Trophoblast cell (in vitro differentiated cells and primary cell): ENCODE data around the gene FKBP7.

Source experiments
- DNase-seq, 2 donors: peaks; one replicate each; pipeline ENCODE4 v3.0.0-alpha.2; 2016
- H2AFZ ChIP-seq: 2 replicates; pipeline ENCODE4 v1.6.1; 2013; ENCODE audit warnings: low read length, moderate library complexity, mild to moderate bottlenecking; ENCODE audit not compliant: insufficient read depth, poor library complexity
- H2AK5ac ChIP-seq: 2 replicates; pipeline ENCODE4 v1.6.1; 2013; ENCODE audit warnings: mild to moderate bottlenecking, low read length
- H2BK120ac ChIP-seq: 2 replicates; pipeline ENCODE4 v1.6.1; 2013; ENCODE audit warnings: low read length, mild to moderate bottlenecking, moderate library complexity; ENCODE audit not compliant: insufficient read depth, poor library complexity
- H2BK12ac ChIP-seq: 2 replicates; pipeline ENCODE4 v1.6.1; 2013; ENCODE audit warnings: mild to moderate bottlenecking, low read length, moderate library complexity
- H2BK5ac ChIP-seq: 2 replicates; pipeline ENCODE4 v1.6.1; 2013; ENCODE audit warnings: low read length, low read depth, moderate library complexity, mild to moderate bottlenecking; ENCODE audit not compliant: poor library complexity
- H3K14ac ChIP-seq: 2 replicates; pipeline ENCODE4 v1.6.1; 2013; ENCODE audit warnings: mild to moderate bottlenecking, low read length
- H3K18ac ChIP-seq: 2 replicates; pipeline ENCODE4 v1.6.1; 2013; ENCODE audit warnings: mild to moderate bottlenecking, low read length
- H3K23ac ChIP-seq: 2 replicates; pipeline ENCODE4 v1.6.1; 2013; ENCODE audit warnings: low read length
- H3K27ac ChIP-seq: 2 replicates; pipeline ENCODE4 v1.5.1; 2013; ENCODE audit warnings: low read depth, mild to moderate bottlenecking, inconsistent platforms, low read length, moderate library complexity
- H3K27me3 ChIP-seq: 2 replicates; pipeline ENCODE4 v1.6.1; 2013; ENCODE audit warnings: inconsistent platforms, mild to moderate bottlenecking, low read length, moderate library complexity; ENCODE audit not compliant: insufficient read depth
- H3K36me3 ChIP-seq, 2 experiments: 1 replicate in 1 of 2; 2 replicates in 1 of 2; pipeline ENCODE4 v1.6.1; 2013; ENCODE audit warnings: low read length in 2 of 2, mild to moderate bottlenecking in 2 of 2, moderate library complexity in 1 of 2; ENCODE audit not compliant: insufficient read depth in 2 of 2, control insufficient read depth in 1 of 2
- H3K4ac ChIP-seq: 2 replicates; pipeline ENCODE4 v1.6.1; 2013; ENCODE audit warnings: low read depth, mild to moderate bottlenecking, low read length, moderate library complexity
- H3K4me1 ChIP-seq, 2 experiments: 1 replicate in 1 of 2; 2 replicates in 1 of 2; pipeline ENCODE4 v1.6.1; 2013; ENCODE audit warnings: low read length in 2 of 2, mild to moderate bottlenecking in 2 of 2, moderate library complexity in 1 of 2; ENCODE audit not compliant: insufficient read depth in 2 of 2, control insufficient read depth in 1 of 2
- H3K4me2 ChIP-seq: 2 replicates; pipeline ENCODE4 v1.6.1; 2013; ENCODE audit warnings: inconsistent platforms, mild to moderate bottlenecking, low read length, moderate library complexity
- H3K4me3 ChIP-seq: 2 replicates; pipeline ENCODE4 v1.5.1; 2013; ENCODE audit warnings: mild to moderate bottlenecking, low read depth, low read length, inconsistent platforms
- H3K79me1 ChIP-seq: one replicate; pipeline ENCODE4 v1.6.1; 2013; ENCODE audit warnings: low read length
- H3K79me2 ChIP-seq: 2 replicates; pipeline ENCODE4 v1.6.1; 2013; ENCODE audit warnings: low read length, mild to moderate bottlenecking; ENCODE audit not compliant: control insufficient read depth, insufficient read depth, poor library complexity
- H3K9ac ChIP-seq: 2 replicates; pipeline ENCODE4 v1.6.1; 2013; ENCODE audit warnings: mild to moderate bottlenecking, low read length
- H3K9me3 ChIP-seq: 2 replicates; pipeline ENCODE4 v1.6.1; 2013; ENCODE audit warnings: low read depth, mild to moderate bottlenecking, control low read depth, inconsistent platforms, low read length; ENCODE audit not compliant: insufficient read depth
- H4K12ac ChIP-seq: 2 replicates; pipeline ENCODE4 v1.6.1; 2013; ENCODE audit warnings: low read depth, mild to moderate bottlenecking, low read length, moderate library complexity
- H4K8ac ChIP-seq: 2 replicates; pipeline ENCODE4 v1.6.1; 2013; ENCODE audit warnings: low read depth, mild to moderate bottlenecking, low read length, moderate library complexity
- H4K91ac ChIP-seq: one replicate; pipeline ENCODE4 v1.6.1; 2013; ENCODE audit warnings: low read depth, mild to moderate bottlenecking, low read length, moderate library complexity
- WGBS: extraction: QIAGEN DNeasy Blood & Tissue Kit; methylation state at CpG from one replicate; pipeline ENCODE4 v1.1.7; 2013; ENCODE audit warnings: missing lambda C conversion rate; ENCODE audit not compliant: insufficient read length, insufficient coverage; ENCODE audit errors: extremely low coverage; 5-methylcytosine and 5-hydroxymethylcytosine counted together

FKBP7 gene

GRCh38 chr2:178478130-178478438 lies 316 bp downstream of the FKBP7 start:
- H2AFZ ChIP-seq = peak overlapping the region; percentile 75

GRCh38 chr2:178477443-178478129 lies 814 bp downstream of the FKBP7 start:
- H3K79me1 ChIP-seq = peaks cover 2% of the 10 kb centered on the region
- H3K23ac ChIP-seq = no peak overlapping the region
- H3K4me3 ChIP-seq = no peak overlapping the region
- H3K4me1 ChIP-seq = peaks cover 0 to 2% of the 10 kb centered on the region in 2 experiments
- H3K18ac ChIP-seq = no peak overlapping the region
- no peak overlapping the region for H3K4ac ChIP-seq
- H3K27ac ChIP-seq = no peak overlapping the region
- no peak overlapping the region for H2AK5ac ChIP-seq
- H2BK5ac ChIP-seq = no peak overlapping the region
- peak overlapping the region; percentile 97 for H3K4me2 ChIP-seq
- no peak for DNase-seq
- no peaks in the 10 kb centered on the region for H3K79me2 ChIP-seq
- H3K9ac ChIP-seq = no peak overlapping the region
- H4K8ac ChIP-seq = no peak overlapping the region
- no peaks in the 10 kb centered on the region for H3K27me3 ChIP-seq
- H3K36me3 ChIP-seq = no peaks in the 10 kb centered on the region
- H2AFZ ChIP-seq = no peak overlapping the region
- no CpG with 5 or more reads among the region's 3 CpGs for WGBS
- no peak overlapping the region for H3K14ac ChIP-seq
- H2BK12ac ChIP-seq = no peak overlapping the region
- H4K12ac ChIP-seq = no peak overlapping the region
- H3K9me3 ChIP-seq = no peaks in the 10 kb centered on the region
- no peak overlapping the region for H4K91ac ChIP-seq
- H2BK120ac ChIP-seq = no peak overlapping the region

More at GRCh38 chr2:178478130-178478438, 316 bp downstream of the FKBP7 start:
- Histone ChIP-seq H3K4me1 (peaks cover 0 to 2% of the 10 kb centered on the region in 2 experiments), H3K9ac (peak overlapping the region; percentile 9), H3K4me2 (peak overlapping the region; percentile 97), H2BK12ac (no peak overlapping the region), H3K36me3 (no peaks in the 10 kb centered on the region), H3K14ac (no peak overlapping the region), H4K8ac (peak overlapping the region; percentile 46), H3K27me3 (no peaks in the 10 kb centered on the region), H4K12ac (no peak overlapping the region), H3K79me2 (no peaks in the 10 kb centered on the region), H4K91ac (no peak overlapping the region), H3K4me3 (peak overlapping the region; percentile 71), H3K18ac (no peak overlapping the region), H2AK5ac (no peak overlapping the region), H2BK5ac (no peak overlapping the region), H3K23ac (no peak overlapping the region), H3K27ac (no peak overlapping the region), H3K4ac (no peak overlapping the region), H2BK120ac (no peak overlapping the region), H3K79me1 (peaks cover 2% of the 10 kb centered on the region), H3K9me3 (no peaks in the 10 kb centered on the region)
- no CpG with 5 or more reads among the region's 10 CpGs for WGBS
- DNase-seq = peak; percentile 19 to 57

GRCh38 chr2:178476477-178476876 lies 1.9 kb downstream of the FKBP7 start:
- H3K27ac ChIP-seq = no peak overlapping the region
- no peak overlapping the region for H3K4me2 ChIP-seq
- H4K91ac ChIP-seq = no peak overlapping the region
- H3K18ac ChIP-seq = no peak overlapping the region
- H3K27me3 ChIP-seq = no peaks in the 10 kb centered on the region
- H4K12ac ChIP-seq = no peak overlapping the region
- H3K36me3 ChIP-seq = no peaks in the 10 kb centered on the region
- no peaks in the 10 kb centered on the region for H3K9me3 ChIP-seq
- H3K14ac ChIP-seq = no peak overlapping the region
- no peak overlapping the region for H2AK5ac ChIP-seq
- no peak overlapping the region for H3K4me3 ChIP-seq
- no peaks in the 10 kb centered on the region for H3K79me2 ChIP-seq
- H2BK5ac ChIP-seq = no peak overlapping the region
- peaks cover 0 to 2% of the 10 kb centered on the region in 2 experiments for H3K4me1 ChIP-seq
- no peak for DNase-seq
- no peak overlapping the region for H4K8ac ChIP-seq
- no peak overlapping the region for H2AFZ ChIP-seq
- no peak overlapping the region for H3K4ac ChIP-seq
- H3K23ac ChIP-seq = no peak overlapping the region
- no peak overlapping the region for H2BK12ac ChIP-seq
- H2BK120ac ChIP-seq = no peak overlapping the region
- no peak overlapping the region for H3K9ac ChIP-seq
- H3K79me1 ChIP-seq = peaks cover 2% of the 10 kb centered on the region

- no CpG with 5 or more reads among the region's 5 CpGs for WGBS
- H2BK120ac ChIP-seq = no peak overlapping the region
- no peaks in the 10 kb centered on the region for H3K79me1 ChIP-seq
- no peak overlapping the region for H3K23ac ChIP-seq
- H2BK5ac ChIP-seq = no peak overlapping the region
- no peak overlapping the region for H3K4me3 ChIP-seq
- H3K79me2 ChIP-seq = no peaks in the 10 kb centered on the region
- no peak overlapping the region for H3K27ac ChIP-seq
- no peak overlapping the region for H3K4ac ChIP-seq
- no peak overlapping the region for H4K91ac ChIP-seq
- no peaks in the 10 kb centered on the region for H3K36me3 ChIP-seq
- no peaks in the 10 kb centered on the region for H3K27me3 ChIP-seq
- H3K9ac ChIP-seq = no peak overlapping the region
- no peak overlapping the region for H4K8ac ChIP-seq
- H2AFZ ChIP-seq = no peak overlapping the region
- no peak overlapping the region for H3K18ac ChIP-seq
- no peaks in the 10 kb centered on the region for H3K9me3 ChIP-seq
- H3K14ac ChIP-seq = no peak overlapping the region
- H2AK5ac ChIP-seq = no peak overlapping the region
- H3K4me1 ChIP-seq = peaks cover 0 to 2% of the 10 kb centered on the region in 2 experiments
- H3K4me2 ChIP-seq = no peak overlapping the region
- DNase-seq = no peak
- no peak overlapping the region for H2BK12ac ChIP-seq
- no peak overlapping the region for H4K12ac ChIP-seq
Observed at GRCh38 chr2:178474560-178474959, 3.8 kb downstream of the FKBP7 start.
